Transverse colon (tissue), 4 donors: ENCODE measurements around the gene MYOC. TPM values are rescaled to one million over a fixed set of nuclear protein-coding genes. Genes with fewer than 3 reads are reported as not detected.

Experiments
- DNase-seq: peaks from one replicate; pipeline ENCODE4 v3.0.0-alpha.2; 2019
- H3K27ac ChIP-seq, 4 donors: fragments of 200-600 bp; sonication (generic); 2 replicates each; pipeline ENCODE4 v1.5.1; 2016 to 2018; ENCODE audit warnings: inconsistent platforms in 4 of 4
- H3K27me3 ChIP-seq: fragments of 200-600 bp; sonication (generic); 2 replicates; pipeline ENCODE4 v1.5.1; 2017; ENCODE audit warnings: inconsistent platforms
- H3K36me3 ChIP-seq, 4 donors: fragments of 200-600 bp; sonication (generic); 2 replicates each; pipeline ENCODE4 v1.5.1; 2017 to 2019; ENCODE audit warnings: inconsistent platforms in 4 of 4
- H3K4me1 ChIP-seq, 4 donors: fragments of 200-600 bp; sonication (generic); 2 replicates each; pipeline ENCODE4 v1.5.1; 2017 to 2020; ENCODE audit warnings: inconsistent platforms in 4 of 4
- H3K4me3 ChIP-seq, 4 donors: fragments of 200-600 bp; sonication (generic); 1 replicate in 1 of 4; 2 replicates in 3 of 4; pipeline versions ENCODE4 v1.5.1 to v1.6.1; 2017 to 2019; ENCODE audit warnings: inconsistent platforms in 4 of 4
- H3K9me3 ChIP-seq, 2 donors: fragments of 200-600 bp; sonication (generic); 2 replicates each; pipeline ENCODE4 v1.5.1; 2017 to 2019; ENCODE audit warnings: inconsistent platforms in 2 of 2
- EP300 ChIP-seq: sonication (generic); formaldehyde crosslinking; IDR thresholded peaks from one replicate; pipeline ENCODE4 v1.6.1; 2017; ENCODE audit warnings: antibody characterized with exemption, low read depth
- POLR2A ChIP-seq: fragments of 450-650 bp; IDR thresholded peaks from one replicate; pipeline ENCODE4 v1.6.1; 2016; ENCODE audit warnings: antibody characterized with exemption, mild to moderate bottlenecking, moderate library complexity
- POLR2AphosphoS5 ChIP-seq, 3 donors: sonication (generic); formaldehyde crosslinking; IDR thresholded peaks; one replicate each; pipeline ENCODE4 v1.6.1; 2016; ENCODE audit warnings: antibody characterized with exemption in 3 of 3
- WGBS, 2 donors: methylation state at CpG; one replicate each; pipeline ENCODE4 v1.1.5; 2018; ENCODE audit warnings: low coverage in 1 of 2; 5-methylcytosine and 5-hydroxymethylcytosine counted together
- in situ Hi-C, 4 donors: fragments of 200-750 bp; cut with MboI; loops; one replicate each; pipeline versions ENCODE4 v1.15.0 to v1.15.1; 2017; ENCODE audit warnings: low sequenced_read_pairs in 3 of 4, low pct_ligation_motif_present in 1 of 4, low pct_unique_long_range_greater_than_20kb in 1 of 4
- intact Hi-C: fragments of 100-400 bp; cut with DNase I; formaldehyde crosslinking; loops from one replicate; pipeline ENCODE4 v1.15.1; 2023; ENCODE audit warnings: low total_unique reads
- total RNA-seq, 4 donors: library from RNA; depleted of rRNA; stranded (reverse); fragments of >200 nt; gene quantifications; one replicate each; pipeline ENCODE4 v1.1.0, GENCODE V29; 2016
- TF ChIP-seq, protein P1 (sequence below), 5 experiments: fragments of 200-600 bp in 3 of 5; fragments of 450-650 bp in 2 of 5; sonication (generic) in 3 of 5; IDR thresholded peaks; 1 replicate in 2 of 5; 2 replicates in 3 of 5; pipeline ENCODE4 v1.5.1; 2016 to 2017; ENCODE audit warnings: antibody characterized with exemption in 5 of 5, inconsistent platforms in 3 of 5, mild to moderate bottlenecking in 2 of 5, moderate library complexity in 1 of 5

Gene MYOC
- total RNA-seq, 4 donors from 2014 or later = 0.40 to 7.6 (median 2.5) TPM

DNA sequence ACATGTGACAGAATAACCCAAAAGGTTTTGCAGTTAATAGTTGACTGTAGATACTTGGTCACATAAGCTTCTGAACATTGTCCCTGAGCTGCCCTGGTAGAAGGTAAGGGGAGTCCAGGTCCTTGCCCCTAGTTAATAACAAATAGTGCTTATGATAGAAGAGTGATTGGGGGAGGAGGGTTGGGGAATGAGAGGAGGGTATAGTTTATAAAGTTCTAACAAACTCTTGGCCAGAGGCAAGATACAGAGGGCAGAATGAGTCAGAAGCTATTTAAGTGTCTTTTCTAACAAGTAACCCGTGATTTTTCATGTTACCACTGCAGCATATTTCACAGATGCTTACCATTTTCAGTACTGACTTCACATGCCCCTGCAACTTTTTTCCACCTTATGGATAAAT, 57.2 kb downstream of the MYOC start:
- no peak for TF ChIP-seq EP300
- TF ChIP-seq POLR2A = no peak
- TF ChIP-seq POLR2AphosphoS5 (IDR thresholded peaks at IDR 0.05) = no peak
- TF ChIP-seq, protein P1, sequence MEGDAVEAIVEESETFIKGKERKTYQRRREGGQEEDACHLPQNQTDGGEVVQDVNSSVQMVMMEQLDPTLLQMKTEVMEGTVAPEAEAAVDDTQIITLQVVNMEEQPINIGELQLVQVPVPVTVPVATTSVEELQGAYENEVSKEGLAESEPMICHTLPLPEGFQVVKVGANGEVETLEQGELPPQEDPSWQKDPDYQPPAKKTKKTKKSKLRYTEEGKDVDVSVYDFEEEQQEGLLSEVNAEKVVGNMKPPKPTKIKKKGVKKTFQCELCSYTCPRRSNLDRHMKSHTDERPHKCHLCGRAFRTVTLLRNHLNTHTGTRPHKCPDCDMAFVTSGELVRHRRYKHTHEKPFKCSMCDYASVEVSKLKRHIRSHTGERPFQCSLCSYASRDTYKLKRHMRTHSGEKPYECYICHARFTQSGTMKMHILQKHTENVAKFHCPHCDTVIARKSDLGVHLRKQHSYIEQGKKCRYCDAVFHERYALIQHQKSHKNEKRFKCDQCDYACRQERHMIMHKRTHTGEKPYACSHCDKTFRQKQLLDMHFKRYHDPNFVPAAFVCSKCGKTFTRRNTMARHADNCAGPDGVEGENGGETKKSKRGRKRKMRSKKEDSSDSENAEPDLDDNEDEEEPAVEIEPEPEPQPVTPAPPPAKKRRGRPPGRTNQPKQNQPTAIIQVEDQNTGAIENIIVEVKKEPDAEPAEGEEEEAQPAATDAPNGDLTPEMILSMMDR (IDR thresholded peaks at IDR 0.05) = no peak
- in situ Hi-C loops = no loop called here
- WGBS, 2 donors = 60 to 80% methylated on average over 1 of the region's 1 CpG
- no peaks in the 10 kb centered on the region for H3K9me3 ChIP-seq
- no peak for DNase-seq
- no peak overlapping the region for H3K4me3 ChIP-seq
- no peaks in the 10 kb centered on the region for H3K4me1 ChIP-seq
- H3K27ac ChIP-seq = no peak overlapping the region
- peaks cover 0 to 34% (median 16%) of the 10 kb centered on the region in 4 donors for H3K36me3 ChIP-seq
- H3K27me3 ChIP-seq = no peaks in the 10 kb centered on the region
- intact Hi-C loops = no loop called here

DNA sequence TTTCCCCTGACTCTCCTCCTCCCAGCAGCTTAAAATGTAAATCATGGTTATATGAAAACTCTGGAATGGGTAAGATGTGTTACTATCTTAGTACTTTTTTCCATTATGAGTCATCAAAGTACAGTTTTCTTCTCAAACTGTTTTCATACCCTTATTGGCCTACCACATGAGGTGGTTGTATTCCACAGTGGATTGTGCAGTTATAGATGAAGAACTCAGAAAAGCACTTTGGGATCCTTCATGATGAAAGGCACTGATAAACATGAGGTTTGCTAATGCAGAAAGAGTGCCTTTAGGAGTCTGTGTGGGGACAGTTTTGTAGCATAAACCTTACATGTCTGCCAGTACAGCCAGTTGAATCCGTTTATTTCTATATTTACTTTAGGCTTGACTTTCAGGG, 62.5 kb downstream of the MYOC start:
- intact Hi-C loops = no loop called here
- Histone ChIP-seq H3K9me3 (no peaks in the 10 kb centered on the region), H3K27me3 (no peaks in the 10 kb centered on the region), H3K4me3 (no peak overlapping the region), H3K36me3 (peaks cover 0 to 74% (median 36%) of the 10 kb centered on the region in 4 donors), H3K4me1 (no peaks in the 10 kb centered on the region), H3K27ac (no peak overlapping the region)
- DNase-seq = no peak
- WGBS, 2 donors = 64 to 67% methylated on average over 1 of the region's 1 CpG
- in situ Hi-C loops = no loop called here
- TF ChIP-seq, protein P1 (IDR thresholded peaks at IDR 0.05) = no peak
- TF ChIP-seq POLR2A = no peak
- TF ChIP-seq POLR2AphosphoS5 (IDR thresholded peaks at IDR 0.05) = no peak
- TF ChIP-seq EP300 = no peak

DNA sequence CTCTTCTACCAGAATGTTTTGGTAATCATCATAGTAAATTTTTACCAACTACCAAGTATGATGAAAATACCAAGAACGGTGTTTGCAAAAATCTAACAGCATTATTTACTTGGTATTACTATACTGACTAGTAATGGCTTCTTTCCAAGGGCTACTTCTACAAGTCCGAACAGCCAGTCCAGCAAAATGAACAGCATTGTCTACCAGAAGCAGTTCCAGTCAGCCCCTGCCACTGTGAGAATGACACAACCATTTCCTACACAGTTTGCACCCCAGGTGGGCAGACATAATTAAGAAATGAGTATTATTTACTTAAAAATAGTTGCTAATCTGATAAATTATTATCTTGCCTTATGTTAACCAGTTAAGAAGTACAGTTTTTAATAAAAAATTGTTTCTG, 64.3 kb downstream of the MYOC start:
- in situ Hi-C loops = no loop called here
- Histone ChIP-seq H3K4me3 (no peak overlapping the region), H3K9me3 (no peaks in the 10 kb centered on the region), H3K36me3 (peaks cover 0 to 81% (median 38%) of the 10 kb centered on the region in 4 donors), H3K27ac (no peak overlapping the region), H3K27me3 (no peaks in the 10 kb centered on the region), H3K4me1 (no peaks in the 10 kb centered on the region)
- no peak for DNase-seq
- TF ChIP-seq, protein P1 (IDR thresholded peaks at IDR 0.05) = no peak
- TF ChIP-seq POLR2A (no peak), POLR2AphosphoS5 (IDR thresholded peaks at IDR 0.05) (no peak), EP300 (no peak)
- intact Hi-C loops = no loop called here
- 94 to 95% methylated on average over 2 of the region's 2 CpGs for whole genome bisulfite sequencing, 2 donors

DNA sequence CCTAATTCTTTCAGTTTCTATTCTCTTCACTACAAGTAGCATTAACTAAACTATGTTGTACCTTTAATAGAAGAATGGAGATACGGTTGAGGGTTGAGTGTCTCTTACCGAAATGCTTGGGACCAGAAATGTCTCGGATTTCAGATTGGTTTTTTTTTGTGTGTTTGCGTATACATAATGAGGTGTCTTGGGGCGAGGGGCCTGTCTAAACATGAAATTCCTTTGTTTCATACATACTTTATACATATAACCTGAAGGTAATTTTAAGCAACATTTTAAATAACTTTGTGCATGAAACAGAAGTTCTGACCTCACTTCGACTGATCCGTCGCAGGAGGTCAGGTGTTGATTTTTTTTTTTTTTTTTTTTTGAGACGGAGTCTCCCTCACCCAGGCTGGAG, 66.8 kb downstream of the MYOC start:
- intact Hi-C loops (no loop called here), in situ Hi-C loops (no loop called here)
- no peaks in the 10 kb centered on the region for H3K4me1 ChIP-seq
- no peaks in the 10 kb centered on the region for H3K27me3 ChIP-seq
- 90 to 92% methylated on average over 8 to 9 of the region's 9 CpGs for WGBS, 2 donors
- no peak for DNase-seq
- H3K27ac ChIP-seq = no peak overlapping the region
- H3K9me3 ChIP-seq = no peaks in the 10 kb centered on the region
- H3K4me3 ChIP-seq = no peak overlapping the region
- H3K36me3 ChIP-seq = peaks cover 0 to 76% (median 27%) of the 10 kb centered on the region in 4 donors
- TF ChIP-seq, protein P1 (IDR thresholded peaks at IDR 0.05) = no peak
- TF ChIP-seq EP300 (no peak), POLR2AphosphoS5 (IDR thresholded peaks at IDR 0.05) (no peak), POLR2A (no peak)

Other genes with a start within 250 kb of the MYOC start
- 100 to 1,000 TPM in 2 of 4 donors, 10 to 100 TPM in 2; 61.7 to 125 (median 94.9) TPM for gene PRRC2C, start 167.2 kb downstream of the MYOC start, total RNA-seq
- gene MYOCOS, start 30.4 kb downstream of the MYOC start, total RNA-seq = not detected
- gene VAMP4, start 89.4 kb upstream of the MYOC start, total RNA-seq = 10 to 100 TPM in 1 of 4 donors, 1 to 10 TPM in 3; 6.0 to 14.3 (median 9.4) TPM
- gene METTL13, start 129.0 kb upstream of the MYOC start, total RNA-seq = 10 to 100 TPM; 10.5 to 80.8 (median 25.8) TPM
- gene DNM3, start 188.8 kb upstream of the MYOC start, total RNA-seq = 1 to 10 TPM in 2 of 4 donors, not detected in 2; 2.7 to 3.3 TPM